Measurements from ENCODE around the gene ARHGAP20. TPM values are rescaled to one million over a fixed set of nuclear protein-coding genes. Genes with fewer than 3 reads are reported as not detected.

The ARHGAP20 gene
- total RNA-seq, 2 experiments from 2014 or later, result 0.19 to 0.22 TPM

DNA sequence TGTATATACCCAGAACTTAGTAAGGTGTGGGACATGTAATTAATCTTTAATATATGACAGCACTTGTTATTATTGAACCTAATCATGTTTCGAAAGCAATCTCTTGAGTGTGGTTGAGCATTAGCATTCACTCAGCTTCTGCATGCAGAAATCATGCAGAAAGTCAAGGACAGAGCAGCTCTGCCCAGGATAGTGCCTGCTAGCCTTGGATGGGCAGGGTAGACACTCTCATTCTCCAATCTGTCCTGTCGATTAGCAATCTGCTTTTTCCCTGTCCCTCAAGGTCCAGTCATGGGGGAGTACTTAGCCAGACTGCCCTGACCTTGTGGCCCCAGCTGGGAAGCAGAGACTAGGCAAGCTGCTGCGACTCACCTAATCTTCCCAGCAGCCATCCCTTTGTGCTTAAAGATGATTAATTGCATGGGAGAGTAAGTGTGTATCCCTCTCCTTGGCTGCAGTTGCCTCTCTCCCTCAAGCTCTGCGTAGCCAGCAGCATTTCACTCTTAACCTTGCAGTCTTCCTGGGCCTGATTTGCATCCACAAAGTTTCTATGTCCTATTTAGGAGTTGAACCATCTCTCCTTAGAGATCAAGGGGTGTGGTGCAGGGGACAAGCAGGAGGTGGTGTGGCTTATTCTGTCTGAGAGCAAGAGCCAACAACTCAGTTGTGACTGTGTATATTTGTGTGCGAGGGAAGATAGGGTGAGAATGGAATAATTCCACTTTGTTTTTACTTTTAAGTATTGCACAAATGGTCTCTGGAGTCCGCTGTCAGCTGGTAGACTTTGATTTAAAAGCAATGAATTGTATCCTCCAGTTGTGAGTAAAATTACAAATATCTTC lies 181.1 kb downstream of the ARHGAP20 start:
- Mint-ChIP-seq H3K9me3 (peaks cover 9% of the 10 kb centered on the region), H3K36me3 (ENCODE audit: low read depth) (no peaks in the 10 kb centered on the region), H3K27ac (no peak overlapping the region), H3K4me1 (ENCODE audit: low read depth) (no peaks in the 10 kb centered on the region), H3K4me3 (no peak overlapping the region), H3K27me3 (ENCODE audit: low read depth) (no peaks in the 10 kb centered on the region)
- CTCF ChIA-PET, result interaction anchor here (0.8 kb wide), 1 partner anchor 25 kb away, joined by 3 read pairs; no protein-coding TSS in a partner anchor
- intact Hi-C loops (cut with micrococcal nuclease), result no loop called here
- DNase-seq, result no peak

DNA sequence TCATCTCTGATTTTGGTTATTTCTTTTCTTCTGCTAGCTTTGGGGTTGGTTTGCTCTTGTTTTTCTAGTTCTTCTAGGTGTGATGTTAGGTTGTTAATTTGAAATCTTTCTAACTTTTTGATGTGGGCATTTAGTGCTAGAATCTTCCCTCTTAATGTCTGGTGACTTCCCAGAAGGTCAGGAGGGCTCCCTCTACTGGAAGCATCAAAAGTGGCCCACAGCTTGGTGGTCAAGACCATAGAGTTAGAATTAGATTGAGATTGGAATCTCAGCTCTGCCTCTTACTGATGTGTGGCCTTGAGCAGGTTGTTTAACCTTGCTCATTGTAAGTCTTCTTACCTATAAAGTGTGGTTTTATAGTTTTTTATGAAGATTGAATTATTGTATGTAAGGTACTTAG lies 183.2 kb downstream of the ARHGAP20 start:
- H3K9me3 Mint-ChIP-seq, result peaks cover 9% of the 10 kb centered on the region
- no peak overlapping the region for H3K27ac Mint-ChIP-seq
- H3K4me1 Mint-ChIP-seq (ENCODE audit: low read depth), result no peaks in the 10 kb centered on the region
- CTCF ChIA-PET, result interaction anchor here (0.6 kb wide), 1 partner anchor 560 kb away, joined by 3 read pairs; no protein-coding TSS in a partner anchor
- DNase-seq, result peak; percentile 12
- no peaks in the 10 kb centered on the region for H3K36me3 Mint-ChIP-seq (ENCODE audit: low read depth)
- intact Hi-C loops (cut with micrococcal nuclease), result no loop called here
- no peaks in the 10 kb centered on the region for H3K27me3 Mint-ChIP-seq (ENCODE audit: low read depth)
- H3K4me3 Mint-ChIP-seq, result no peak overlapping the region

DNA sequence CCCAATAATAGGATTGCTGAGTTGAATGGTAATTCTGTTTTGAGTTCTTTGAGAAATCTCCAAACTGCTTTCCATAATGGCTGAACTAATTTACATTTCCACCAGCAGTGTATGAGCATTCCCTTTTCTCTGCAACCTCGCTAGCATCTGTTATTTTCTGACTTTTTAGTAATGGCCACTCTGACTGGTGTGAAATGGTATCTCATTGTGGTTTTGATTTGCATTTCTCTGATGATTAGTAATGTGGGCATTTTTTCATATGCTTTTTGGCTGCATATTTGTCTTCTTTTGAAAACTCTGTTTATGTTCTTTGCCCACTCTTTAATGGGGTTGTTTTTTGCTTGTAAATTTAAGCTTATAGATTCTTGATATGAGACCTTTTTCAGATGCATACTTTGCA lies 185.1 kb downstream of the ARHGAP20 start:
- no peak for DNase-seq
- Mint-ChIP-seq H3K36me3 (ENCODE audit: low read depth) (no peaks in the 10 kb centered on the region), H3K4me3 (no peak overlapping the region), H3K27me3 (ENCODE audit: low read depth) (no peaks in the 10 kb centered on the region), H3K9me3 (peaks cover 14% of the 10 kb centered on the region), H3K27ac (no peak overlapping the region), H3K4me1 (ENCODE audit: low read depth) (no peaks in the 10 kb centered on the region)
- CTCF ChIA-PET, result no interaction called here
- intact Hi-C loops (cut with micrococcal nuclease), result no loop called here
